NCI-H82 treated with DMSO at 0.1 percent for 48 hours (cell line): Measurements from ENCODE around the gene AUTS2.
"Not testable (repeated sequence)": the region's sequence is repeated elsewhere in the genome, so short reads cannot be mapped to it uniquely, and the experiment has no call there.

Source experiments
- DNase-seq: peaks from one replicate; lab custom pipeline; 2025; ENCODE audit not compliant: unreplicated experiment; lab: John Stamatoyannopoulos, UW

AUTS2 gene

DNA sequence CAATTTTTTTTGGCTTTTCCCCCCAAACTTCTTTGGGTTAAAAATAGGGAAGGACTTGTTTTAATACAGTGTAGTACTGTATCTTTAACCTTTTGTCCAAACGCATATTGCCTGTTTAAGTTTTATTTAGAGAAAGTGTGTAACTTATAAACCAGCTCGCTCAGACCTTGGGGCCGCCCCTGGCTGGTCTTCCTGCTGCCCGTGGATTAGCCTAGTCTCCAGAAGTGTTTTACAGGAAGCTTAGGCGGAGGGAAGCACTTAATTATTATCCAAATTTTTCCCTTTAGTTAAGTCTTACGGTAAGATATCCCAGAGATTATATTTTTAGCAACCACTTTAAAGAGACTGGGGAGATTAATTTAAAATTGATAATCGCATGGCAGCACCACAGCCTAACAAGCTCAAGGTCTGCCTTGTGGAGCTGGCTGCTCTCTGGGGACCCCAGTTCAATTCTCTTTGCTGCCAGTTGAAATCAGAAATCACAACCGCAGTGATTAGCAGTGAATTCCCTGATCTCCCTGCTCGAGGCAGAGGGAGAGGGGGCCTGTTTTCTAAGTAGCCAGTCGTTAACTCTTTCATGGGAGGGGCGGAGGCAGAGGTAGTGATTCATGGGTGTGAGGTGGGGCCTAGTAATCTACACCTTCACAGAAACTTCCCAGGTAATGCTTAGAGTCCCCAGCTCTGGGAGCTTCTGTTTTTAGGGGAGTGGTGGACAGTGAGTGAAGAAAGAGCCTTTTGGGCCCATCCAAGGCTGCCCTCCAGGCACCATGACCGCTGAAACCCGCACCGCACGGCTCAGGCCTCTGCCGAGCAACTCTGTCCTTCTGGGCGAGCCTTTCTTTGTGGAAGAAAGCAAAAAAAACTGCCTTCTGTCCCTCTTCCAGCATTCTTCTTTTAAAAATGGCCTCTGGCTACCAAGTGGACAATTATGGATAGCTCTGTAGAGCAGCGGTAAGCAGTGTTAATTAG lies 984.9 kb downstream of the AUTS2 start:
- DNase-seq: peak; percentile 65

- DNase-seq: no peak
Measured at GRCh38 chr7:70583965-70584883, 985.9 kb downstream of the AUTS2 start.

DNA sequence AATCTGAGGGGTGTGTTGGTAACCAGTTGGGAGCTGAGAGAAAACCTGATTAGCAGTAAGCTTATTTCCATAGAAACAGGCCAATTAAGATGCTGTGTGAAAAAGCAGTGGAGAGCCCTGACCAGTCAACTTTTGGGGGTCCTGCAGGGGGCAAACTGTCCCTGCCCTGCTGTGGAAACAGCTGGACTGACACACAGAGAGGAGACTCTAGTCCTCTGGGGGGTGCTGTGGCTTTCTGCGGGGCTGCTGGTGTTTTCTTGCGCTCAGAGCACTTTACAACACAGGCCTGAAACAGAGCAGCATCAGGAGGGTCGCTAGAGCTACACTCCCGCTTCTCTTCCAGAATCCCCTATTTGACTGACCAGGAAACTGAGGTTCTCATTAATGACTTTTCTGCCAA lies 986.8 kb downstream of the AUTS2 start:
- no peak for DNase-seq

DNA sequence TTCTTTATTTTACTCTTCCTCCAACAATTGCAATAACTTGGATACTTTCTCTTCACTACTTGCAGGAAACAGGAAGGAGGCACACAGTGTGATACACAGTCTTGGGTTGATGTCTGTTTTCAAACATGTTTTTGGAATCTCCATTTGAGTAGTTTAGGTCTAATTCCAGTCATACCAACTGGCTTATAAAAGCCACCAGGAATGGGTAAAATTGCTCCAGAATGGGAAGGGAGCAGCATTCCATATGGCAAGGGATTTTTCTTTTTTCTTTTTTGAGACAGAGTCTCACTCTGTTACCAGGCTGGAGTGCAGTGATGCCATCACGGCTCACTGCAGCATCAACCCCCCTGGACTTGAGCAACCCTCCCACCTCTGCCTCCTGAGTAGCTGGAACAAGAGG lies 988.5 kb downstream of the AUTS2 start:
- DNase-seq: no peak

- DNase-seq: no peak
Measured at GRCh38 chr7:70587739-70588138, 989.5 kb downstream of the AUTS2 start.

DNA sequence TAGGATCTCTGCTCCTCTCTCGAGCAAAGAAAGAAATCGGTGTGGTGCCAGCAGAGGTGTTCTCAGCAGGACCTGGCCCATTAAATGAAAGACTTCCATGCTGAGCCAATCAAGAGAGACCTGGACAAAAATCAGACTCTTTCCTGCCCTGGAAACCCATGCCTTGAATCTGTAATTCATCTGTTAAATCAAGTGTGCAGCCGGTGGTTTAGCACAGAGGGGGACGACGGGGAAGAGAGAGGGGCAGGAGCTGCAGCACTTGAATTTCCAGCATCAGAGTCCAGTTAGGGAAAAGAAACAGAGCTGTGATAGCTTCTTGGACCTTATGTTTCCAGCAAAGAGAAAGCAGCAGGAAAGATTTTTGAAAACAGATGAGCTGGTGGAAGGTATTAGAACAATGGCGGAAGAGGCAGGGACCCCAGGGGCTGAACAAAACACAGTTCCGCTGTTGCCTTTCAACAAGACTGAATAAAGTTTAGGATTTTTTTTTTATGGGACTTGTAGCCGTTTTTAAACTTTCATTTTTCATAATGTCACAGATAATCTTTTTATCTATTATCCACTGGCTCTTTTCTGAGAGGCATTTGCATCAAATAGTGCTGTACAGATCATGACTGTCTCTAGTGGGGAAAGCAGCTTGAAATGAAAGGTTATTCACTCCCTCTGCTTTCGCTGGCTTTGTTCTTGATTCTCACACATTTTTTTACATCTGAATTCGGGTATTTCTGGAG lies 990.1 kb downstream of the AUTS2 start:
- DNase-seq: no peak

- no peak for DNase-seq
Measured at GRCh38 chr7:70589010-70589409, 990.7 kb downstream of the AUTS2 start.

GRCh38 chr7:70589590-70589989 lies 991.3 kb downstream of the AUTS2 start:
- no peak for DNase-seq

DNA sequence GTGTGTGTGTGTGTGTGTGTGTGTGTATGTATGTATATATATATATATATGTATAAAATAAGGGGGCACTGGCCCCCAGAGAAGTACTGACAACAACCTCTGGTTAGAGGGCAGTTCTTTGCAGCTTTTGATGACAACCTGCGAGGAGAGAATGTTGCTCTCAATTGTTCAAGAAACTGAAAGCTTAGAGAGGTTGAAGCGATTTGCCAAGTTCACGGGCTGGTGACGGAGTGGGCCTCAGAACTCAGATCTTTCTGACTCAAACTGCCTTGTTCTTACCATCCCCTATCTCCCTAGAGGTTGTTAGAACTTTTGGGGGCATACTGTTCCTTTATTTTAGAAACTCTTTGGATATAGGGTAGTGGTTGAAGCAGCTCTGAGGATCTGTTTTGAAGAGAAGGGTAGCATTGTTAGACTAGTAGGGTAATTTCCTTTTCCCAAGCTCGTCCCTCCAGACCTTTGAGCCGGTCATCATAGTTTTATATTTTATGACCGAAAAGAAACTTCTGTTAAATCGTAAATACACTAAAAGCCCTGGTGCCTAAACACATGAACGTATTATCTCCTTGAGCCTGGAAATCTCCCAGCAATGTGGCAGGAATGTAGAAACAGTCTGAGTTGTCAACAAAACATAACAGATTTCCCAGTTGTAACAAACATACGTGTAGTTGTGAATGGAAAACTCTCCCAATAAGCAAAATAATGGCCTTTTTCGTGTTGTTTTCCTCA lies 992.0 kb downstream of the AUTS2 start:
- DNase-seq: no peak

DNA sequence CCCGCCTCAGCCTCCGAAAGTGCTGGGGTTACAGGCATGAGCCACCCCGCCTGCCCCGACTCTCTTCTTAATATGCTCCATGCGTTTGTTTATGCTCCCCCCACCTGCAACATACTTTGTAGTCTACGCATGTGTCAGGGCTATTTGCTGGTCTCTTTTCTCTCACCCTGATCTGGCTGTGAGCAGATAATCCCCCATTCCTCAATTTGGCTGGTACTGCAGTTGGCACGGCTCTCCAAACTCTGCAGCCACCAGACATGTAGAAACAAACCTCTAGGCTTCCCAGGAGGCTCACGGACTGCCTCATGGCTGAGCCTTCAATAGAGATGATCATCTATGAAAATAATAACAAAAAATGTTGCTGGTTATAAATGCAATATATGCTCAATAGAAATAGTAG lies 993.4 kb downstream of the AUTS2 start:
- no peak for DNase-seq

DNA sequence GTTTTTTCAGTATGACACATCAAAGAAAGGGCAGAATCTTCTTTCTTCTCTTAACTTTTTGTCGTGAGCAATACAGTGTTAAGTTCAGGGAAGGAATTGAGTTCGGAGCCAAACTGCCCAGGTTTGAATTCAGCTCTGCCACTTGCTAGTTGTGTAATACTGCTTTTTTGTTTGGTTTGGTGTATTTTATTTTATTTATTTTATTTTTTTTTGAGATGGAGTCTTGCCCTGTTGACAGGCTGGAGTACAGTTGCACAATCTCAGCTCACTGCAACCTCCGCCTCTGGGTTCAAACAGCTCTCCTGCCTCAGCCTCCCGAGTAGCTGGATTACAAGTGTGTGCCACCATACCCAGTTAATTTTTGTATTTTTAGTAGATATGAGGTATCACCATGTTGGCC lies 993.9 kb downstream of the AUTS2 start:
- no peak for DNase-seq

GRCh38 chr7:70594170-70594569 lies 995.9 kb downstream of the AUTS2 start:
- no peak for DNase-seq

DNA sequence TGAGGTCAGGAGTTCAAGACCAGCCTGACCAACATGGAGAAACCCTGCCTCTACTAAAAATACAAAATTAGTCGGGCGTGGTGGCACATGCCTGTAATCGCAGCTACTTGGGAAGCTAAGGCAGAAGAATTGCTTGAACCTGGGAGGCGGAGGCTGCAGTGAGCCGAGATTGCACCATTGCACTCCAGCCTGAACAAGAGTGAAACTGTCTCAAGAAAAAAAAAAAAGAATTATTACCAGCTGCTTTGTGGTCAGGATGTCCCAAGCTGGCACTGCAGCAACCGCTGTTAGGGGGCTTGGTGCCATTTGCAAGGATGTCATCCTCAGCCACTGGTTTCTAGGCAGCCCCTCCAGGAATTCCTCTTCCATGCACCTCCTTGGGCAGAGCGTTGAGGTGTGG lies 996.6 kb downstream of the AUTS2 start:
- not testable (repeated sequence) for DNase-seq

- no peak for DNase-seq
Measured at GRCh38 chr7:70595370-70595754, 997.1 kb downstream of the AUTS2 start.

- no peak for DNase-seq
Measured at GRCh38 chr7:70595755-70596597, 997.7 kb downstream of the AUTS2 start.

DNA sequence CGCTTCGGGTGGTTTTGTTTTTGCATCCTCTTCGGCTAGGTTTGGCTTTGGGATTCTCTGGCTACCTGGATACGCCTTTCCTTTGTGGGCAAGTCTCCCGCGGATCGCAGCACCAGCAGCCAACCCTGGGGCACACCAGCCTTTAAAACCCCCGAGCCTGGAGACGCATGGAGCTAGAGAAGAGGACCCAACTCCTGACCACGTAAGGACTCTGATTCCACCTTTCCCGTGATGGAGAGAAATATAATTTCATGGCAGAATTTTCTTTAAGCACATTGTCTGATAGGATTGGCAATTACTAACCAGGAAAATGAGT lies 998.3 kb downstream of the AUTS2 start:
- DNase-seq: no peak

DNA sequence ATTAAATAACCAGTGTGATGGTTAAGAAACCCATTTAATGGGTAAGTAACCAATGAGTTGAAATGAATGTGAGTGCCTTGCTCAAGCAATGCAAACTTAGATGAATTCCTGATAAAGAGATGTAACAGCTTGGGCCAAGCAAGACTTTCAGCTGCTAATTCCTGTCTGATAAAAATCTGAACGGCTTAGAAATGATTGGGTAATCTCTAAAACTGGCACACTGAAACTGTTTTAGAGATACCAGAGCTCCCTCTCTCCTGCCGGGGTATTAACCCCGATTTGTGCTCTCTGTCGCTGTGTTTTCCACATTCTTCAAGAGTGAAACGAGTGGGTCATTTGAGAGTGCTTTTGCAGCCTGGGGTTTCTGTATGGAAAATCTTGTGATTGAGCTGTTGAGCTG lies 998.8 kb downstream of the AUTS2 start:
- no peak for DNase-seq

DNA sequence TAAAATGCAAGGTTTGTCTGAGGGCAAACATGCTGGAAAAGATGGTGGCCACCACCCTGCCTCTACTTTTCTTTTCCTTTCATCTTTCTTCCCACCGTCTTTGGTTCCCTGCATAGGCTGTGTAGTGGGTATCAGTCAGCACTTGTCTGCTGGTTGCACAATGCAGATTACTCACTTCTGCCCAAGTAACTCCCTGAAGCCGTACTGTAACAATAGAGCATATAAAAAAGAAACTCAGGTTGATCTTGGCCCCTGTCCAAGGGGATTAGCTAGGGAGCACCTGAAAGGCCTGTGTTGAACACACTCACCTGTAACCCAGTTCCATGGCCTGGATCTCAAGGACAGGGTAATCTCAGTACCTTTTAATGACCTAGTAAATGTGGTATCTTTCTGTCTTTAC lies 1000.7 kb downstream of the AUTS2 start:
- no peak for DNase-seq

DNA sequence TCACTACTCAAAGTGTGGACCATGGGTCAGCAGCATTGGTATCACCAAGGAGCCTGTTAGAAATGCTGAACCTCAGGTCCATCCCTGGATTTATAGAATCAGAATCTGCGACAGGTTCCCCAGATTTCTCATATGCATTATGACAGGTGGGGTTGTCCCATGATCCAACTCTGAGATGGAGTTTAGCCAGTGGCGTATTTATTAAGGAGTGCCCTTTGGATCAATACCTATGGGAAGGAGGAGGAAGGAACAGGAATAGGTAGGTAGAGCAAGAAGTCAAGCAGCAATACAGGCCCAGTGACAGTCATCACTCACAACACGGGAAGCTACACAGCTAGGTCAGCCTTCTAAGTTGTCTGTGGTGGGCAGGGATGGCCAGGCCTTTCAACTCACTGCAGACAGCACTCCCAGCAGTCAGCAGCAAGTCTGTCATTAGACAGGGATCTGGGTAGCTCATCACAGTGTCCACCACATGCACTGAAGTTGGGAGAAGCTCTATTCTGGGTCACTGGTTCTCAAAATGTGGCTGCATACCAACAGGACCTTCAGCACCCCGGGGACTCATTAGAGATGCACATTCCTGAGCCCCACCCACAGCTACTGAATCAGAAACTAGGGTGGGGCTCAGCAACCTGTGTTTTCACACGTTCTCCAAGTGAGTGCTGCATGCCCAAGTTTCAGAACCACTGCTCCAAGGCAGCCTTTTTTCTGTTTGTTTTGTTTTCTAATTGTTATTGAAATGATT lies 1001.3 kb downstream of the AUTS2 start:
- DNase-seq: no peak
